GM21390 (cell line): ENCODE data around the gene E2F3.
A peak's percentile ranks its signal among the peaks of the same experiment; 100 is the strongest.

Experiments used
- ATAC-seq: cut with Tn5 transposase; IDR thresholded peaks from one replicate; pipeline ENCODE4 v1.9.1; 2021; ENCODE audit not compliant: unreplicated experiment

Gene E2F3

DNA sequence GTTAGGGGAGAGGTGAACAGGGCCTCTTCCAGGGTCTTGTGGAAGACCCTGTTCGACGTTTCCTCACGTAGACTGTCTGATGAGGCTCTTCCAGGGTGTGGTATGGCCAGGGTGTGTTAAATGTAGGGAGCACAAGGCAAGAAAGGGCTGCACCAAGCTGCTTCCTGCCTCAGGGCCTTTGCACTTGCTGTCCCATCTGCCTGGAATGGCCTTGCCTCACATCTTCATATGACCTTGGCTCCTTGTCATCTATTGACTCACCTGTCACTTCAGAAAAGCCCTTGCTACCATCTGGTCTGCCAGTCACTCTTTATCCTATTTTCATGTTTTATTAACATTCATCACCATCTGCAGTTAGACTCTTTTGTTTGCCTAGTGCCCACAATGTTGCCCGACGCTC, 31.0 kb downstream of the E2F3 start:
- no peak for ATAC-seq

DNA sequence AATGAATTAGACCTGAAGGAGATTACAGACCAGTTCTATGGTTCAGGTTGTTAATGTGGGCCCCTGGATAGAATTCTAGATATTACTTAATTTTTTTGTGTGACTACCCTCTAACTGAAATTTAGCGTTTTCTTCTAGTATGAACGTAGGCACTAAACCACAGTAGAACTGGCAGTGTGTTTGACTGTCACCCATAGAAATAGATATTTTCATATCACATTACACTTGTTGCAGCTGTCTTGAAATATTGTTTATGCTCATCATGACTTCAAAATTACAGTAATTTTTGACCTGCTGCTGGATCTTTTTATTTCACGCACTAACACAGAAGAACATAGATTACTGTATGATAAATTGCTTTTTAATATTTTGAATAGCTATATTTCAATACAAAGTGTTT, 31.6 kb downstream of the E2F3 start:
- ATAC-seq = no peak

DNA sequence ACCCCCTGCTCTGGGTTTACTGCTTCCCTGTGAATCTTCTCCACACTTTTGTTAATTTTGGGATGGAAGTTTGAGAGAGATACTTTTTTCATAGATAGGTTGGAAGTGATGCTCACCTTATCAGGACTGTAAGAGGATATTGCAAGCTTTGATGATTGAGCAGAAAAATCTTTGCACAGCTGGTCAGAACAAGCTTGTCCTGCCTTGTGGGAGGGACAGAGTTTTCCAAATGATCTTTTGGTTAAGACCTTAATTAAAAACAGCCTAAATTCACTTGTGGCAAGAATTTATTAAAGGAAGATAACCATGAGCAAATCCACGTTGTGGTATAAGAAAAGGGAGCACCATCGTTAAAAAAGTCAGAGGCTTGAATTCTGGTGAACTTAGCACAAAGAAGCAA, 32.2 kb downstream of the E2F3 start:
- ATAC-seq = no peak

DNA sequence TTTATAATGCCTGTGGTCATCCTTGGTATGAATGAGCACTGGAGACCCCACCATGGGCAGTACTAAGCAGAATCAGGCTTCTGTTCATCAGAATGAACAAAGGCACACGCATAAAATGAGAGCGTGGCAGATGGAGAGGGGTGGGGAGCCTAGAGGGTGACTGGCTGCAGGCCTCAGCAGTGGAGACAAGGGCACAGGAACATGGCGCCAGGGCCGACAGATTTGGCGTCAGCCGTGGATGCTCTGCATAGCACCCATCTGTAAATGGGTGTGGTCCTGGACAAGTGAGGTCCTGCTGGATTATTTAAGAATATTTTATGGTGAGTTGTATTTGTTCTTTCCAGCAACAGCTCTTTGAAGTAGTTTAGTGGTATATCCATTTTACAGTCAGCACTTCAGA, 33.1 kb downstream of the E2F3 start:
- ATAC-seq = no peak

DNA sequence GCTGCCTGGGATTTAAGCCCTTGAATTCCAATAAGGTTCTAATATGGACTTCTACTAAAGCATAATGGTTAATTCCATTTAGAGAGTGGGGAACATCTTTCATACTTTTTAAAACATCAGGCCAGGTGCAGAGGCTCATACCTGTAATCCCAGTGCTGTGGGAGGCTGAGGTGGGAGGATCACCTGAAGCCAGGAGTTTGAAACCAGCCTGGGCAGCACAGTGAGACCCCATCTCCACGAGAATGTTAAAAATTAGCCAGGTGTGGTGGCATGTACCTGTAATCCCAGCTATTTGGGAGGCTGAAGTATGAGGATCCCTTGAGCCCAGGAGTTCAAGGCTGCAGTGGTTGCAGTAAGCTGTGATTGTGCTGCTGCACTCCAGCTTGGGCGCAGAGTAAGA, 35.0 kb downstream of the E2F3 start:
- ATAC-seq = no peak

DNA sequence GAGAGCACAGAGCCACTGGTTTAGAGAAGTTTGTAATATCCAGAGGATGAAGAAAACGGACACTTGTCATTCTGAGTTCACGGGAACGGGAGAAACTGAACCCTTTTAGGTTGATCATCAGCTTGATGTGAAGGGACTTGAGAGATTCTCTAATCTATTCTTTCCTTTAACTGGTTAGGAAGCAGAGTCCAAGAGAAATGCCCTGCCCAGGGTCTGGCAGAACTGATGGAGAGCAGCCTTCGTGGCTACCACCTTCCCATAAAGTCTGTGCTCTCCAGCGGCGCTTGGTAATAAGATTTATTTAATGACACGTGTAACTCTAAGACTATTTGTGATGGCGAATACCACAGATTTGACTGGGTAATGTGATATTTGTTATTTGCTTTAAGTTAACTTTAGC, 36.0 kb downstream of the E2F3 start:
- ATAC-seq = no peak

DNA sequence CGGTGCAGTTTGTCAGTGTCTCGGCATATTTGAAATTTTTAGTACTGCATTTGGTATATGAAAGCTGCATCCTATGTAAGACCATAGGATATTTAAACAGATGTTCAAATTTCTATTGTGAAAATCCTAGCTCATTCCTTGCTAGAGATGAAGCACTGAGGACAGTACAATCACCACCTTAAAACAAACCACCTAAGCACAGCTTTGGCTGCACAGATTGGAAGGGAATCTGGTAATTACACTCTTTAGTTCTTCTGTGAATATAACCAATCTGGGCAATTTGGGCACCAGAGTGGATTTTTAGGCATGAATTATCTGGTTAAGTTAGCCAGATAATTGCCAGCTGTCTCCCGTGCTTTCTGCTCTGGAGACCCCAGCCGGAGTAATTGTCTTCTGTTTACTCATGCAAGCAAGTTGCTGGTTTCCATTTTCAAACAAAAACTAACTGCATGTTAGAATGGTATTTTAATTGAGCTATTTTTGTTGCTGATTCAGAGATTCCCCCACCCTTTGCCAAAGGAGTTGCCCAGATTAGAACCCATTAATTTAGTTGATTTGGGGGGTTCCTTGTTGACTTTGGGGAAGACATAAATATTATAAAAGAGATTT, 36.9 kb downstream of the E2F3 start:
- no peak for ATAC-seq

DNA sequence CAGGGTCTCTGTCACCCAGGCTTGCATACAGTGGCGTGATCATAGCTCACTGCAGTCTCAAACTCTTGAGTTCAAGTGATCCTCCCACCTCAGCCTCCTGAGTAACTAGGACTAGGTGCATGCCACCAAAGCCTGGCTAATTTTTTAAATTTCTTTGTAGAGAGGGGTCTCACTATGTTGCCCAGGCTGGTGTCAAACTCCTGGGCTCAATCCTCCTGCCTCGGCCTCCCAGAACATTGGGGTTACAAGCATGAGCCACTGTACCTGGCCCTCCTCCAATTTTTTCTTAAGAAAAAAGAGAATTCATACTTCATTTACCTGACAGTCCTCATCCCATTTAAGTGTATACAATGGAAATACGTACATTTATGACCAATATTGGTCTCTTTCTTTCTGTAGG, 37.9 kb downstream of the E2F3 start:
- ATAC-seq = no peak

DNA sequence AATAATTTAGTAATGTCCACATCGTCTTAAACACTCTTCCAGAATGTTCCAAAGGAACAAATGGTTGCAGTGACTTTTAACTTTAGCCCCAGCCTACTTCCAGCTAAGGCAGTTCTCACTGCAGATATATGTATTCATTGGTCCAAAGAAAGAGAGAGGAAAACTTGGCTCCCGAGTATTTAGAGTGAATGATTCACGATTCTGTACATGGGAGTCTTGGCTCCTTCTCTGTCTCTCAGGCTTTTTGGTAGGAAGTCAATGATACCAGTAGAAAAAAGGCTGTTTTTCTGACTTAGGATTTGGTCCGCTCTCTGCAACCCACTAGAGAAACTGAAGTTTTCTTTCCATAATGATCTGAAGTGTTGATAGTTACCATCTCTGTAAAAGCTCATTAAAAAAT, 38.6 kb downstream of the E2F3 start:
- no peak for ATAC-seq

DNA sequence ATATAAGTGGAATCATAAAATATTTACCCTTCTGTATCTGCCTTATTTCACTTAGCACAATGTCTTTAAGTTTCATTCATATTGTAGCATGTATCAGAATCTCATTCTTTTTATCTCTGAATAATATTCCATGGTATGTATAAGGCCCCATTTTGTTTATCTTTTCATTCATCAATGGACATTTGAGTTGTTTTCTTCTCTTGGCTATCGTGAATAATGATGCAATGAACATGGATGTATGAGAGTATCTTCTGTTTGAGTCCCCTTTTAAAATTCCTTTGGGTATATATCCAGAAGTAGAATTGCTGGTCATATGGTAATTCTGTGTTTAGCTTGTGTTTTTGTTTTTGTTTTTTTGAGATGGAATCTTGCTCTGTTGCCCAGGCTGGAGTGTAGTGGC, 39.6 kb downstream of the E2F3 start:
- ATAC-seq = no peak

DNA sequence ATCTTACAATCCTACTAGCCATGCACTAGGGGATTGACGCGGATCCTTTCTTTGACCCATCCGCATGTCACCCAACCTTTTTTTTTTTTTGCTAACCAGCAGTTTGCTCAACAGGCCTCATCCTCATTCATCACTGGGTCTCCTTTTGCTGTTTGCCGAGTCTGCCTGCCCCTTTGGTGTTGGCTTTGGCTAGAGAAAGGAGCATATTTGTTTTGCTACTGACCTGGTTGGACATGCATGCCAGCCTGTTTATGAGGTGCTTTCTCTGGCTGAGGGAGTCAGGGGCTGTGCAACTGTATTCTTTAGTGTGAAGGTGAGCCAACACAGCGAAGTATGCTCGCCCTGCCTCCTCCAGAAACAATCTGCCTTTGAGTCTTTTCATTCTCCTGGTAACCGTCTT, 40.2 kb downstream of the E2F3 start:
- no peak for ATAC-seq

DNA sequence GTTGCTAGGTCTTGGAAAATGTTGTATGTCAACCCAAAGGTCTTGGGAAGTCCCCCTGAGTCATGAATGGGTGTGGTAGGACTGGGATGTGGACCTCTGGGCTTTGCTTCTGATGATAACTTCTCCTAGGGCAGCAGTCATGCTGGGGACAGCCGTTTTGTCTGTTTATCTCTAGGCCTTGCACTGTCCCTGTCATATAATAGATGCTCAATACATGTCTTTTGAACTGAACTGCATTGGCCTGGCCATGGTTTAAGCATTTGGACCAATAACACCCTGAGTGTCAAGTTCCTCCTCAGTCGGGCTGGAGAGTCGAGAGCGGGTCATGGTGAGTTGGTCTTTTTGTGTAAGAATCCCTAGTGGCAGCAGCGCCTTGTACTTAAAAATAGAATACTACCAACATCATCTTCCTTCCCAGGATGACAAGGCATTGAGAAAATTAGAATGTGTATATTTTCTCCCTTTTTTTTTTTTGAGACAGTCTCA, 43.1 kb downstream of the E2F3 start:
- no peak for ATAC-seq

DNA sequence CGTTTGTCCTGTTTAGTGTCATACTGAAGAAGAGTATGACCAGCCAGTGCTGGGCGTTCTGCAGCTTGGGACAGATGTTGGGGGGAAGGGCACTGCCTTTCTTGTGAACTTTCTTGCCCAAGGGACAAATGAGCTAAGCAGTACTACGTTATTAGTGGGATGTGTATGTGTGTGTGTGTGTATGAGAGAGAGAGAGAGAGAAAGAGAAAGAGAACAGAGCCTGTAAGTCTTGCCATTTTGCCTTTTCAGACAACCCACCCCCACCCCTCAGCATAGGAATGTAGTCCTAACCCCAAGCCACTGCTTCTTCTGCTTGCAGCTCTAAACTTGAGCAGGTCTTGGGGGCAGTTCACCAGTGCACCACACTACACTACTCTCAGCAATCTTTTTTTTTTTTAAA, 45.5 kb downstream of the E2F3 start:
- no peak for ATAC-seq

DNA sequence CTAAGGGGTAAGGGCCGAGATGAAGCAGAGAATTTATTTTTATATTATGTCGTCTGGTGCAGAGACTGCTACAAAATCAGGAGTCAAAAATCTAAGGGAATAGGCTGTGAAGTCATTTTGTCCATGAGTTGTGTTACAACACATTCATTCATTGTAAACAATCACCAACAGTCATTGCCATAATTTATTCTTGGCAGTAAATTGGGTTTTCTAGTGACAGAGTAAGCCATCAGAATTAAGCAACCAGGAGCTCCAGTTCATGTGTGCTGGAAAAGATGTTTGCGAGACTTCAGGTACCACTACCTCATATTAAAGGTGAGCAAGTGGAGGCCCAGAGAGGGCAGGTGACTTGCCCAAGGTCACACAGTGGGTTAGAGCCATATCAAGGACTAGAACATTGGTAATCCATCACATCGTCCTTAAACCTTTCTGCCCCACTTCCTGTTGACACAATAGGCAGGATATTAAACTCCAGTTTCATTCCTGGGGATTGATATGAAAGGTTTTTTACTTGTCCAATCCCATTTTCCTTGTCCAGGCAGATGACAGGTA, 46.0 kb downstream of the E2F3 start:
- no peak for ATAC-seq

DNA sequence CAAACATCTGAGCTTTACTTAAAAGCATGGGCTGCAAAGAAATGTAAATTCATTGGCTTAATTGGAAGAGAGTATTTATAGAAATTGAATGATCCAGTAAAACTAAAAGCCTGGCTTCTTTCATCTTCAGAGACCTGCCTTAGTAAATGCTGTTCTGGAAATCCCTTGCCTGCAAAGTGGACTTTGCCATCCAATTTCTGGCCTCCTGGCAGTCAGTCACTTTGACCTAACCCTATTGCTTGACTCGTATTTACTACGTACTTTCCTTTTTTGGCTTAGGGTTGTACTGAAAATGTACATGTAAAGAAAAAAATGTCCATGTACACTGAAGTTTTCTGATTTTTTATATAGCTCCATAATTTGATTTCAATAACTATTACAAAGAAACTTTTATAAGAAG, 47.1 kb downstream of the E2F3 start:
- ATAC-seq = no peak

DNA sequence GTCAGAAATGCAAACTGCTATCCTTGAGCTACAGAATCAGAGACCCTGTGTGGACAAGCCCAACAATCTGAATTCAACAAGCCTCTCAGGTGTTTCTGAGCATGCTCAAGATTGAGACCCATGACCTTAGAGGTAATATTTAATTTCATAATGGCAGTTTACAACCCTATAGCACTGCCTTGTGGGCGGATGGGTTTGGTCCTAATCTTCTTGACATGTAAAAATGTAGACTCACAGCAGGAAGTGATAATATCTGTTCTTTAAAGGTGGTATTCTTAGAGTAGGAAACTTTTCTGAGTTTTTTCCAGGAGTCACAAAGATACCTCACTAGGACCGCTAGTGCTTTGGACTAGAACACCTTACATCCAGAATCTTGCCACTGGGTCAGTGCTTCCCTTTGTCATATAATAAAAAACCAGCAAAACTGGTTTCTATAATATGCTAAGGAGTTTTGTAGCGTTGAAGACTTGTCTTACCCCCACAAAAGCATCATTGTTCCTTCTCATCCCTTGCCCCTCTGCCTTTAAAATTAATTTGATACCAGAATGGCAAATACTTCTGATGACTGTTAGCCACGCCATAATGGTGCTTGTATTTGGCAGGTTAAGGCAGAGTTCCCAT, 52.6 kb downstream of the E2F3 start:
- no peak for ATAC-seq

DNA sequence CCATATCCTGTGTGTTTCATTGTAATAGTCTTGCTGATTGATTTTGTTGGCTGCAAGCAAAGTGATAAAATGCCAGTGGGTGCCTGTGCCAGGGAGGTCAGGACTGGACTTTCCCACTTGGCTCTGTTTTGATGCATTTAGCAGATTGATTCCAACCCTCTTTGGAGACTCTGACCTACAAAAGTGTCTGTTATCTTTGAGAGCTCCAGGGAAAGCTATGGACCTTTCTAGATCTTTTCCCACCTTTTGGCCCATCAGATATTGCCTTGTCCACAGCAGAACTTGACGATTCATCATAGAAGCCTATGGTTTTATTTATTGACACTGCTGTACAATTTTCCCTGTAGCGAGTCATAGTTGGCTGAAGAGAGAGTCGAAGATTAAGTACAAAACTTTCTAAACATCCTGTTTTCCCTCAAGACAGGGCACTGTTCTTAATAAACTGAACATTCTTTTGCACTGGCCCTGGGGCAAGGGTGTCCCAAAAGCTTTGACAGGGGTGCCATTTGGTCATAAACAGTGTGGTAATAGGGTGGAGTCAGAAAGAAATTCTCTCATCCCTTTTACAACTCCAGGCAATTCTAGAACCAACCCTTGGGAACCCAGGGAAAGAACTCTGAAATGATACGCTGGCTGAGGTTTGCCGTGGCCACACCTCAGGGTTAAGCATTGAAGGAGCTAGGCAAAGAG, 53.7 kb downstream of the E2F3 start:
- no peak for ATAC-seq

DNA sequence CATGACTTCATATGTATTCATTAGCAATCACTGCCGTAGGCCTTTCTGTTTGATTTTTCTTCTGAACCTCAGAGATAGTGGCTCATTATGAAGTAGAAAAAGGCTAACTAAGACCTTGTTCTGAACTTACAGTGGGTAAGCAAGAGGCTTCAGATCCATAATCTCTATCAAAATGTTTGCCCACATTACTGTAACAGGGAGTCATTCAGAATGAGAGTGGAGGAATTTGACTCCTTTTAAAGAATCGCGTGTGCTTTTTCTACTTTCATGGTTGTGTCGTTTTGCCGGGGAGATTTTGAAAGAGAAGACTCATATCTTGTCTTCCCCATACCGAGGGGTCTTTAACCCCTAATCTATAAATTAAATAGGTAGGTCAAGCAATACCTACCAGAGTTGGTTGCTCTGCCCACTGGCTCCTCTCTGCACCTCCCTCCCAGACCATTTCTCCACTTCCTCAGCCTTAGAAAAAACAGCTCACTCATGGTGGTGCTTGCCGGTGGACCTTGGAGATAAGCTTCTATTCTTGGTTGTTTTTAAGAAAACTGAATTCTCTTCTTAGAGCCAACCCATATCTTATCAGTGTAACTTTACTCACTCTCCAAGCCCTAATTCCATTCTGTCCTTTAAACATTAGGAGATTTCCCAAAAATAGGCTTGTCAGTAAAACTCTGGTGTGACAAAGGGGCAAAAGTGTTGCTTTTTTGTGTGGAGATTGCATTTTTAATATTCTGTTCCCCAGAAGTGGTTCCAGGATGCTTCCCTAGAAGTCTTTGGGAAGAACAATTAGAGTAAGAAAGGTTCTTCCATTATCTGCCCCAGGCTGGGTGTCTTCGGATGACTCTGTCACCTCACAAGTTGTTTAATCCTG, 56.6 kb downstream of the E2F3 start:
- ATAC-seq = no peak

DNA sequence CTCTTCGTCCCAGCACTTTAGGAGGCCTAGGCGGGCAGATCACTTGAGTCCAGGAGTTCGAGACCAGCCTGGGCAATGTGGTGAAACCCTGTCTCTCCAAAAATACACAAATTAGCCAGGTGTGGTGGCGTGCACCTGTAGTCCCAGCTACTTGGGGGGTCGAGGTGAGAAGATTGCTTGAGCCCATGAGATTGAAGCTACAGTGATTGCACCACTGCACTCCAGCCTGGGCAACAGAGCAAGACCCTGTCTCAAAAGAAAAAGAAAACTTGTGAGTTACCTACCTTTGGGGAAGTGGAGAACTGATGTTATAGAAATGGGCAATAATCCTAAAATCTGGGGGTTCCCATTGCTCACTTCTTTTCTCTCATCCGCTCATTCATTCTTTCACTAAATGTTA, 58.0 kb downstream of the E2F3 start:
- ATAC-seq = no peak

DNA sequence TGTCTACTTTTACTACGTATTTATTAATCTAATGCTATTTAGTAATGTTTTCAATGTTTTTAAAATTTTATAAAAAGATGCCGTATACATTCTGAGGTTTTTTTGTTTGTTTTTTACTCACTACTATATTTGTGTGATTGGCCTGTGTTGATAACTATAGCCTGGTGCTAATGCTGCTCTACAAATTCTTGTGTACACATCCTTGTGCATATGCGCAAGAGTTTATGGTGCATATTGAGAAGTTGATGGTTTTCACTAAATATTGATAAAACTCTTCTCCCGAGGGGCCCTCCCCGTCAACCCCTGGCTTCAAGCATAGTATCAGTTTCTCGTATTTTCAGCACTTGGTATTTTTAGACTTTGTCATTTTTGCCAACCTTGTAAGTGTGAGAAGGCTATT, 59.9 kb downstream of the E2F3 start:
- no peak for ATAC-seq

DNA sequence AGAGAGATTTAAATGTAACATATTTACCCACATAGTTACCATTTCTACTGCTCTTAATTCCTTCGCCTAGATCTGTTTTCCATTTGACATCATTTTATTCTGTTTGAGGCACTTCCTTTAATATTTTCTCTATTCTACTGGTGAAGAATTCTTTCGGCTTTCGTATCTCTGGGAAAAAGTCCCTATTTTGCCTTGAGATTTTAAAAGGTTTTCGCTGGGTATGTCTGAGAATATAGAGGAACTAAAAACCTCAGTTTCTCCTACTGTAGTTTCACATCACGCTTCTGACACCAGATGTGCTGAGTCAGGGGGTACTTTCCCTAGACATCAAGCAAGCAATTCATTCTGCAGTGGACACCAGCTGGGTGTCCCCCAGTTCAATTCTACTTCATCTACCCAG, 61.7 kb downstream of the E2F3 start:
- peak; percentile 48 for ATAC-seq
